Thyroid gland (tissue), 4 donors: ENCODE results near the gene KLF7. TPM values are rescaled to one million over a fixed set of nuclear protein-coding genes. Genes with fewer than 3 reads are reported as not detected.

Experiments used
- DNase-seq, 2 donors: peaks; one replicate each; pipeline ENCODE4 v3.0.0-alpha.2; 2019
- H3K27ac ChIP-seq, 3 donors: fragments of 200-600 bp; sonication (generic); 1 replicate in 2 of 3; 2 replicates in 1 of 3; pipeline ENCODE4 v1.5.1; 2016 to 2019; ENCODE audit warnings: mild to moderate bottlenecking in 1 of 3, moderate library complexity in 1 of 3
- H3K27me3 ChIP-seq: fragments of 200-600 bp; sonication (generic); one replicate; pipeline ENCODE4 v1.5.1; 2019
- H3K36me3 ChIP-seq, 2 donors: fragments of 200-600 bp; sonication (generic); one replicate each; pipeline ENCODE4 v1.5.1; 2016 to 2019
- H3K4me1 ChIP-seq, 2 donors: fragments of 200-600 bp; sonication (generic); one replicate each; pipeline ENCODE4 v1.5.1; 2017 to 2019
- H3K4me3 ChIP-seq, 3 donors: fragments of 200-600 bp; sonication (generic); replicated peaks in 1 of 3; 1 replicate in 2 of 3; 2 replicates in 1 of 3; pipeline ENCODE4 v1.5.1; 2016; ENCODE audit warnings: mild to moderate bottlenecking in 1 of 3
- H3K9me3 ChIP-seq: fragments of 200-600 bp; sonication (generic); one replicate; pipeline ENCODE4 v1.5.1; 2017
- POLR2A ChIP-seq, 2 donors: fragments of 450-650 bp; IDR thresholded peaks; one replicate each; pipeline ENCODE4 v1.6.1; 2017; ENCODE audit warnings: antibody characterized with exemption in 2 of 2, mild to moderate bottlenecking in 2 of 2, moderate library complexity in 1 of 2
- WGBS, 2 donors: methylation state at CpG; one replicate each; pipeline ENCODE4 v1.1.5; 2017; 5-methylcytosine and 5-hydroxymethylcytosine counted together
- intact Hi-C: fragments of 100-400 bp; cut with DNase I; formaldehyde crosslinking; loops from one replicate; pipeline ENCODE4 v1.15.1; 2023
- total RNA-seq, 4 donors: library from RNA; depleted of rRNA; stranded (reverse); fragments of >200 nt; gene quantifications; one replicate each; pipeline ENCODE4 v1.2.3, GENCODE V29; 2016
- TF ChIP-seq, protein P1 (sequence below), 6 experiments: fragments of 200-600 bp in 3 of 6; fragments of 450-650 bp in 3 of 6; sonication (generic) in 3 of 6; IDR thresholded peaks; one replicate each; pipeline ENCODE4 v1.5.1; 2016 to 2019; ENCODE audit warnings: antibody characterized with exemption in 6 of 6, mild to moderate bottlenecking in 2 of 6, inconsistent platforms in 1 of 6, moderate library complexity in 1 of 6

KLF7 gene
- total RNA-seq, 4 donors from 2014 or later, result 19.4 to 29.5 (median 25.6) TPM

GRCh38 chr2:207119048-207119447 is 46.7 kb downstream of the KLF7 start:
- DNase-seq, result no peak
- Histone ChIP-seq H3K27me3 (no peaks in the 10 kb centered on the region), H3K9me3 (no peaks in the 10 kb centered on the region), H3K4me1 (peaks cover 13 to 31% of the 10 kb centered on the region in 2 donors), H3K36me3 (peaks cover 9 to 10% of the 10 kb centered on the region in 2 donors), H3K4me3 (no peak overlapping the region), H3K27ac (no peak overlapping the region)
- intact Hi-C loops, result no loop called here
- TF ChIP-seq POLR2A (IDR thresholded peaks at IDR 0.05), result no peak
- TF ChIP-seq, protein P1, sequence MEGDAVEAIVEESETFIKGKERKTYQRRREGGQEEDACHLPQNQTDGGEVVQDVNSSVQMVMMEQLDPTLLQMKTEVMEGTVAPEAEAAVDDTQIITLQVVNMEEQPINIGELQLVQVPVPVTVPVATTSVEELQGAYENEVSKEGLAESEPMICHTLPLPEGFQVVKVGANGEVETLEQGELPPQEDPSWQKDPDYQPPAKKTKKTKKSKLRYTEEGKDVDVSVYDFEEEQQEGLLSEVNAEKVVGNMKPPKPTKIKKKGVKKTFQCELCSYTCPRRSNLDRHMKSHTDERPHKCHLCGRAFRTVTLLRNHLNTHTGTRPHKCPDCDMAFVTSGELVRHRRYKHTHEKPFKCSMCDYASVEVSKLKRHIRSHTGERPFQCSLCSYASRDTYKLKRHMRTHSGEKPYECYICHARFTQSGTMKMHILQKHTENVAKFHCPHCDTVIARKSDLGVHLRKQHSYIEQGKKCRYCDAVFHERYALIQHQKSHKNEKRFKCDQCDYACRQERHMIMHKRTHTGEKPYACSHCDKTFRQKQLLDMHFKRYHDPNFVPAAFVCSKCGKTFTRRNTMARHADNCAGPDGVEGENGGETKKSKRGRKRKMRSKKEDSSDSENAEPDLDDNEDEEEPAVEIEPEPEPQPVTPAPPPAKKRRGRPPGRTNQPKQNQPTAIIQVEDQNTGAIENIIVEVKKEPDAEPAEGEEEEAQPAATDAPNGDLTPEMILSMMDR (IDR thresholded peaks at IDR 0.05), result no peak
- 87 to 88% methylated on average over 4 of the region's 4 CpGs for WGBS, 2 donors

DNA sequence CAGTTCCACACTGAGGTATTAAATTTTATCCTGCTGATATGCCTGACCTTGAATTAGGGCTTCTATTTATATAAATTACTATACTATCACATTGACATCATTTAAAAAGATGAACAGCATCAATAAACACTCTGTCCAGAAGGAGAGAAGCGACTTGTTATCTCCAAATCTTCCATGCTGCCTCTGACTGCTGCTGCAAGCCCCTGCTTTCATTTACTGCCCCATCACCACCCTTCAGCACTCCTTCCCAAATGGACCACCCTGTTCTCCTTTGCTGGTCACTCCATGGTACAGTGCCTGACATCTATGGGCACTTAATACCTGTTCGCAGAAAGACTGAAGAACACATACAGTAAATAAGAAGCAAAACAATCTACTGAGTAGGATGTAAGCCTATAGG is 48.1 kb downstream of the KLF7 start:
- H3K4me1 ChIP-seq, result peaks cover 12 to 23% of the 10 kb centered on the region in 2 donors
- TF ChIP-seq, protein P1 (IDR thresholded peaks at IDR 0.05), result no peak
- no peak for TF ChIP-seq POLR2A (IDR thresholded peaks at IDR 0.05)

DNA sequence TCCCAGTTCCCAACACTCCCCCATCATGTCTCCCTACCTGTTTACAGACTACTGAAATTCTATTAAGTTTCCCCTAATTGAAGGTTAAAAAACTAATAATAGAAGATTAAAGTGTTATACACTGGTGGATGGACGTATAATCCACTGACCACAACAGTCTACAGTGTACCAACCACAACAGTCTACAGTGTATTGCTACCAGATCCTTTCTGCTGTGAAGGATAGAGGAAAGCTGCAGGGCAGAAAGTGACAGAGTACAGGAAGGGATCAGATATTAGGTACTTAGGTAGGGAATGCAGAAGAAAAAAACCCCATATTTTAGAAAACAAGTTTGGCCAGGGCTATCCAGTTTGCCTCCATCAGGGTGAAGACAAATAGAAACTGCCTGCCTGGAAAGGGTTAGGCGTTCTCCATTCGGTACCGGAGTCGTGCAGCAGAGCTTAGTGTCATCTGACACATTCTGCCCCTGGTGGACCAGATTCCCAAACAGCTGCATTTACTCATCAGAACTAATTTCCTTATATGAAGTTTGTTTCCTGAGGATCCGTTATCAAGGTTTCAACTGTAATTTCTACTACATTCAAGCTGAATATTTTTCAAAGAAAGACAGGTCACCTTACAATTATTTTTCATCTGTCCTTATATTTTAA is 49.9 kb downstream of the KLF7 start:
- H3K27ac ChIP-seq, result no peak overlapping the region
- no peak for TF ChIP-seq POLR2A (IDR thresholded peaks at IDR 0.05)
- TF ChIP-seq, protein P1 (IDR thresholded peaks at IDR 0.05), result no peak
- no peaks in the 10 kb centered on the region for H3K36me3 ChIP-seq
- DNase-seq, result no peak
- H3K9me3 ChIP-seq, result no peaks in the 10 kb centered on the region
- WGBS, 2 donors, result 55 to 71% methylated on average over 6 of the region's 6 CpGs
- intact Hi-C loops, result no loop called here
- H3K27me3 ChIP-seq, result no peaks in the 10 kb centered on the region
- no peak overlapping the region for H3K4me3 ChIP-seq
- peaks cover 0 to 5% of the 10 kb centered on the region in 2 donors for H3K4me1 ChIP-seq

More for the DNA sequence above, 48.1 kb downstream of the KLF7 start:
- Histone ChIP-seq H3K4me3 (no peak overlapping the region), H3K9me3 (no peaks in the 10 kb centered on the region), H3K27me3 (no peaks in the 10 kb centered on the region), H3K36me3 (no peaks in the 10 kb centered on the region), H3K27ac (no peak overlapping the region)
- no peak for DNase-seq
- 97% methylated on average over 2 of the region's 2 CpGs for WGBS, 2 donors
- intact Hi-C loops, result no loop called here

GRCh38 chr2:207113414-207113813 is 52.3 kb downstream of the KLF7 start:
- TF ChIP-seq, protein P1 (IDR thresholded peaks at IDR 0.05), result no peak
- no peak for TF ChIP-seq POLR2A (IDR thresholded peaks at IDR 0.05)
- no peak for DNase-seq
- intact Hi-C loops, result no loop called here
- H3K4me1 ChIP-seq, result no peaks in the 10 kb centered on the region
- H3K27ac ChIP-seq, result no peak overlapping the region
- H3K4me3 ChIP-seq, result no peak overlapping the region
- H3K9me3 ChIP-seq, result no peaks in the 10 kb centered on the region
- no peaks in the 10 kb centered on the region for H3K36me3 ChIP-seq
- no peaks in the 10 kb centered on the region for H3K27me3 ChIP-seq

GRCh38 chr2:207112785-207113184 is 53.0 kb downstream of the KLF7 start:
- WGBS, 2 donors, result 89 to 94% methylated on average over 2 of the region's 2 CpGs
- TF ChIP-seq, protein P1 (IDR thresholded peaks at IDR 0.05), result no peak
- no peak for TF ChIP-seq POLR2A (IDR thresholded peaks at IDR 0.05)

More at GRCh38 chr2:207112785-207113184, 53.0 kb downstream of the KLF7 start:
- intact Hi-C loops, result no loop called here
- no peak for DNase-seq
- Histone ChIP-seq H3K4me3 (no peak overlapping the region), H3K9me3 (no peaks in the 10 kb centered on the region), H3K4me1 (no peaks in the 10 kb centered on the region), H3K27ac (no peak overlapping the region), H3K36me3 (no peaks in the 10 kb centered on the region), H3K27me3 (no peaks in the 10 kb centered on the region)
